Adrenal gland (tissue), 5 donors: Measurements from ENCODE around the gene LRRC19.

ENCODE experiments used
- POLR2A ChIP-seq, 2 donors: fragments of 450-650 bp; IDR thresholded peaks; one replicate each; pipeline ENCODE4 v1.6.1; 2017; ENCODE audit warnings: antibody characterized with exemption in 2 of 2, mild to moderate bottlenecking in 2 of 2, moderate library complexity in 1 of 2
- TF ChIP-seq, protein P1 (sequence below), 6 experiments: fragments of 450-650 bp in 4 of 6; fragments of 200-600 bp in 2 of 6; sonication (generic) in 1 of 6; IDR thresholded peaks; 1 replicate in 5 of 6; 2 replicates in 1 of 6; pipeline versions ENCODE4 v1.5.1 to v1.8.0; 2016 to 2021; ENCODE audit warnings: antibody characterized with exemption in 6 of 6, mild to moderate bottlenecking in 2 of 6, moderate library complexity in 1 of 6
- donor health status: DM: no; HTN: no; CAD: no.

- TF ChIP-seq, protein P1, sequence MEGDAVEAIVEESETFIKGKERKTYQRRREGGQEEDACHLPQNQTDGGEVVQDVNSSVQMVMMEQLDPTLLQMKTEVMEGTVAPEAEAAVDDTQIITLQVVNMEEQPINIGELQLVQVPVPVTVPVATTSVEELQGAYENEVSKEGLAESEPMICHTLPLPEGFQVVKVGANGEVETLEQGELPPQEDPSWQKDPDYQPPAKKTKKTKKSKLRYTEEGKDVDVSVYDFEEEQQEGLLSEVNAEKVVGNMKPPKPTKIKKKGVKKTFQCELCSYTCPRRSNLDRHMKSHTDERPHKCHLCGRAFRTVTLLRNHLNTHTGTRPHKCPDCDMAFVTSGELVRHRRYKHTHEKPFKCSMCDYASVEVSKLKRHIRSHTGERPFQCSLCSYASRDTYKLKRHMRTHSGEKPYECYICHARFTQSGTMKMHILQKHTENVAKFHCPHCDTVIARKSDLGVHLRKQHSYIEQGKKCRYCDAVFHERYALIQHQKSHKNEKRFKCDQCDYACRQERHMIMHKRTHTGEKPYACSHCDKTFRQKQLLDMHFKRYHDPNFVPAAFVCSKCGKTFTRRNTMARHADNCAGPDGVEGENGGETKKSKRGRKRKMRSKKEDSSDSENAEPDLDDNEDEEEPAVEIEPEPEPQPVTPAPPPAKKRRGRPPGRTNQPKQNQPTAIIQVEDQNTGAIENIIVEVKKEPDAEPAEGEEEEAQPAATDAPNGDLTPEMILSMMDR (IDR thresholded peaks at IDR 0.05), result no peak
- no peak for TF ChIP-seq POLR2A (IDR thresholded peaks at IDR 0.05)
These were observed 48.0 kb upstream of the LRRC19 start for GRCh38 chr9:27053369-27054022.
